Sciatic nerve (tissue), 2 donors: ENCODE data around the gene ABCD4. TPM values are rescaled to one million over a fixed set of nuclear protein-coding genes. Genes with fewer than 3 reads are reported as not detected.
"Not testable (repeated sequence)": the region's sequence is repeated elsewhere in the genome, so short reads cannot be mapped to it uniquely, and the experiment has no call there.

Experiments used
- ATAC-seq: fragments of 200-7000 bp; cut with Tn5 transposase; one replicate; pipeline ENCODE4 v1.9.1; 2020; ENCODE audit warnings: mild to moderate bottlenecking, moderate library complexity
- DNase-seq: peaks from one replicate; pipeline ENCODE4 v3.0.0-alpha.2; 2020; ENCODE audit warnings: low spot score
- intact Hi-C: fragments of 100-400 bp; cut with DNase I; formaldehyde crosslinking; loops from one replicate; pipeline ENCODE4 v1.14.2; 2022
- total RNA-seq: library from RNA; stranded (reverse); fragmentation: NEBNext Ultra II Directional; extraction: Animal tissue kit (Norgen Biotek cat#: 25700); gene quantifications from one replicate; pipeline ENCODE4 v1.2.1, GENCODE V29; 2021
- donor health status: DM: no; HTN: no; CAD: no.
- donor health status: DM: no; HTN: no; CAD: no.

The ABCD4 gene
- 89.7 TPM for total RNA-seq

- DNase-seq (peak; percentile 95), ATAC-seq (peak; percentile 99)
- intact Hi-C loops: no loop called here
These were observed at the start of gene ABCD4 for GRCh38 chr14:74302634-74303569. TSS of gene ABCD4 (minus strand) at chr14:74302934. CDS start at chr14:74302912, 22 bp downstream.

GRCh38 chr14:74350928-74351323 lies 48.2 kb upstream of the ABCD4 start:
- intact Hi-C loops: no loop called here
- DNase-seq: no peak
- no peak for ATAC-seq

- DNase-seq: no peak
- intact Hi-C loops: no loop called here
- ATAC-seq: no peak
These were observed 47.6 kb upstream of the ABCD4 start for GRCh38 chr14:74350211-74350927.

- DNase-seq (no peak), ATAC-seq (no peak)
- intact Hi-C loops: no loop called here
These were observed 47.0 kb upstream of the ABCD4 start for GRCh38 chr14:74349757-74350156.

- intact Hi-C loops: no loop called here
- no peak for ATAC-seq
These were observed 46.2 kb upstream of the ABCD4 start for GRCh38 chr14:74348735-74349463.

GRCh38 chr14:74348241-74348734 lies 45.6 kb upstream of the ABCD4 start, which contains the start of gene VRTN:
TSS of gene VRTN (plus strand) at chr14:74348471. CDS start at chr14:74356784, 8,313 bp downstream.
- no peak for DNase-seq
- no peak for ATAC-seq
- intact Hi-C loops: no loop called here

More at GRCh38 chr14:74348735-74349463, 46.2 kb upstream of the ABCD4 start:
- DNase-seq: no peak

GRCh38 chr14:74347795-74348100 lies 45.0 kb upstream of the ABCD4 start:
- ATAC-seq (no peak), DNase-seq (no peak)
- intact Hi-C loops: no loop called here

GRCh38 chr14:74347097-74347794 lies 44.5 kb upstream of the ABCD4 start:
- ATAC-seq (no peak), DNase-seq (no peak)
- intact Hi-C loops: no loop called here

- intact Hi-C loops: no loop called here
- ATAC-seq: no peak
These were observed 43.6 kb upstream of the ABCD4 start for GRCh38 chr14:74346341-74346740.

GRCh38 chr14:74333909-74334308 lies 31.2 kb upstream of the ABCD4 start:
- DNase-seq (no peak), ATAC-seq (no peak)
- intact Hi-C loops: no loop called here

More at GRCh38 chr14:74346341-74346740, 43.6 kb upstream of the ABCD4 start:
- DNase-seq: no peak

GRCh38 chr14:74329950-74330552 lies 27.3 kb upstream of the ABCD4 start:
- intact Hi-C loops, DNase-seq, ATAC-seq: not testable (repeated sequence)

- intact Hi-C loops: no loop called here
- ATAC-seq (no peak), DNase-seq (no peak)
These were observed 23.8 kb upstream of the ABCD4 start for GRCh38 chr14:74326369-74327152.

GRCh38 chr14:74325446-74325845 lies 22.7 kb upstream of the ABCD4 start:
- no peak for ATAC-seq
- intact Hi-C loops: no loop called here

GRCh38 chr14:74324931-74325361 lies 22.2 kb upstream of the ABCD4 start:
- DNase-seq: no peak
- ATAC-seq: no peak
- intact Hi-C loops: no loop called here

More at GRCh38 chr14:74325446-74325845, 22.7 kb upstream of the ABCD4 start:
- no peak for DNase-seq

GRCh38 chr14:74314576-74314975 lies 11.8 kb upstream of the ABCD4 start:
- ATAC-seq (no peak), DNase-seq (no peak)
- intact Hi-C loops: no loop called here

GRCh38 chr14:74313601-74314000 lies 10.9 kb upstream of the ABCD4 start:
- DNase-seq (no peak), ATAC-seq (no peak)
- intact Hi-C loops: no loop called here

GRCh38 chr14:74312161-74312560 lies 9.4 kb upstream of the ABCD4 start:
- DNase-seq (no peak), ATAC-seq (no peak)
- intact Hi-C loops: no loop called here
